ENCODE measurements around the gene MAGI2. TPM values are rescaled to one million over a fixed set of nuclear protein-coding genes. Genes with fewer than 3 reads are reported as not detected.

MAGI2 gene
- total RNA-seq, 1 experiment from 2014 or later = 0.34 TPM

DNA sequence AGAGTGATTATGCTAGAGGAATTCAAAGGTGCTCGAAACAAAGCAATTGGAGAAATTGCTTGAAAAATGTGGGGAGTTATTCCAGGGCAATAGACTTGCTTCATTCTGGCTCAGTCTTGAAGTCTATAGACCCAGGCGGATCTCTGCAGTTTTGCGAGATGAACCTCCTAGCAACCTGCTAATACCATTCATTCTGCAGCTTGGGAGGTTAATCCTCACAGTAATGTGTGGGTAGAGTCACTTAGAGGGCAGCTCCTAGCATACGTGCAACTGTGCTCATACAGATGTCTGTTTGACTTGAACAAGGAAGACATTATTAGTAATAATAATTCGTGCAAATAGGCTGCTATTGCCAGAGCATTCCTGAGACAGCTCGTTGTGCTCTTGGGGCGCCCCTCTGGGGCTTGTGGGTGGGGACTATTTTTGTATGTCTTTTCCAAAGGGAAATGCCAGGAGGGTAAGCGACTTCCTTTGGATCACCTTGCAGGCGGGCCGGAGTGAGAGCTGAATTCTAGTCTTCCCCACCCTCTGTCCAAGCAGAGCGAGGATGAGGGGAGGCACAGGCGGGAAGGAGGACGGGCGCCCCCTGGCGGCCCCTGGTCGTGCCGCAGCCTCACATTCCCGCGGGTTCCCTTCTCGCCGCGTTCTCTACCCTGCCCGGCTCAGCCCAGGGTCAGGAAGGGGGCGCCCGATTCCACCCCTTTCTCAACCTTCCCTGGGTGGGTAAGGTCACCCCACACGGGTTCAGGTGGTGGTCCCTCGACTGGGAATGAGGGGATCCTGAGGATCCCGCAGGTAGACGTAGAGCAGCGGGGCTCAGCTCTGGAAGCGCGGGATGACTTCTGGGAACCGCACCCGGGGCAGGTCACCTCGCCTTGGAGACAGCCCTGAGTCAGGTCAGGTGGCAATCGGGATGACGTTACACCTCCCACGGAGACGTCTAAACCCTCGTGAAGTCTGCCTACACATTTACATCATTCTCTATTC lies 1413.4 kb downstream of the MAGI2 start:
- no peak for DNase-seq (ENCODE audit: low read depth)

GRCh38 chr7:78038465-78039080 lies 1414.9 kb downstream of the MAGI2 start:
- no peak for DNase-seq (ENCODE audit: low read depth)

GRCh38 chr7:78037603-78038002 lies 1415.9 kb downstream of the MAGI2 start:
- DNase-seq (ENCODE audit: low read depth) = peak; percentile 9

DNA sequence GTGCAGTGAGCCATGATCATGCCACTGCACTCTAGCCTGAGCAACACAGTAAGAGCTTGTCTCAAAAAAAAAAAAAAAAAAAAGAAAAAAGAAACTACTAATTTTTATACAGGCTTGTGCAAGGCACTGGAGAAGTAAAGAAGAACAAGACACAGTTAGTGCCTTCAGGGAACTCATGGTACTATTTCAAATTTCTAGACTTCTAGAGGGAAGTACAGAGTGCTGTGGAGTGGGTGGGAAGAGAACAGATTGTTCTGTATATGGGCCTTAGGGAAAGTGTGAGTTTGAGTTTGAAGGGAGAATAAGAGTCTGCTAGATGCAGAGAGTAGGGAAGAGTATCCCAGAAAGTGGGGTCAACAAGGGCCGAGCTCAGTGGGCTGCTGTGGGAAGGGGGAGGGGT lies 1420.1 kb downstream of the MAGI2 start:
- DNase-seq (ENCODE audit: low read depth) = no peak

- DNase-seq (ENCODE audit: low read depth) = no peak
Observed at GRCh38 chr7:78026492-78026891, 1427.0 kb downstream of the MAGI2 start.

- DNase-seq (ENCODE audit: low read depth) = no peak
Observed at GRCh38 chr7:78024591-78024990, 1428.9 kb downstream of the MAGI2 start.

GRCh38 chr7:78023191-78023590 lies 1430.3 kb downstream of the MAGI2 start:
- no peak for DNase-seq (ENCODE audit: low read depth)

- no peak for DNase-seq (ENCODE audit: low read depth)
Observed at GRCh38 chr7:78022165-78022564, 1431.3 kb downstream of the MAGI2 start.

GRCh38 chr7:78020874-78021249 lies 1432.6 kb downstream of the MAGI2 start:
- no peak for DNase-seq (ENCODE audit: low read depth)

GRCh38 chr7:78020136-78020873 lies 1433.2 kb downstream of the MAGI2 start:
- DNase-seq (ENCODE audit: low read depth) = peak; percentile 73

DNA sequence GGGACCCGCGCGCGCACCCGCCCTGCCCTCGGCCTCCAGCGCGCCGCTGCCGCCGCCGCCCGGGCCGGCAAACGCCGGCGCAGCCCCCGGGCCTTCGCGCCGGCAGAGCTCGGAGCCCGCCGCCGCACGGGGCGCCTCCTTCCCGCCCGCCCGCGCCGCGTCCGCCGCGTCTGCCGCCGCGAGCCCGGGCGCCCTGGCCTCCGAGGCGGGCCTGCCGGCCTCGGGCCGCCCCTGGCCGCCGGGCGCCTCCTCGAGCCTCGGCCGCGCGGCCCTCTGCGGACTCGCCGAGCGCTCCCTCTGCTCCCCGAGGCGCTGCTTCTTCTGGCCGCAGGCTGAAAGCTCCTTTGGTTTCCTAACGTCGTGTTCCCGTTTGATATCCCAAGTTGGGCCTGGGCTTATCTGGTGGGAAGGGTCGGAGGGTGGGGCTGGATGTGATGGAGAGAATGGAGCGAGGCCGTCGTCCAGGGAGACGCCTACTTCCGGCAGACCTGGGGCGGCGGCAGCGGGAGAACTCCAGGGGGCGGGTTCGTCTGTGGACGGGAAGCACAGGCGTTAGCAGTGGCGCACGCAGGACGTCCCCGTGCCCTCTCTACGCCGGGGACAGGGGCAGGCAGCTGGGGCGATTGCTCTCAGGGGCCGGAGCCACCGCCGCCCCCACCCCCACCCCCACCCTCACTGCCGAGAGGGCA lies 1433.9 kb downstream of the MAGI2 start:
- peak; percentile 88 for DNase-seq (ENCODE audit: low read depth)

- peak; percentile 69 for DNase-seq (ENCODE audit: low read depth)
Observed at GRCh38 chr7:78018641-78019446, 1434.6 kb downstream of the MAGI2 start.

- DNase-seq (ENCODE audit: low read depth) = no peak
Observed at GRCh38 chr7:78017591-78018100, 1435.8 kb downstream of the MAGI2 start.

GRCh38 chr7:78015574-78016260 lies 1437.8 kb downstream of the MAGI2 start:
- DNase-seq (ENCODE audit: low read depth) = no peak

- DNase-seq (ENCODE audit: low read depth) = no peak
Observed at GRCh38 chr7:78014401-78014800, 1439.1 kb downstream of the MAGI2 start.

GRCh38 chr7:78013386-78013785 lies 1440.1 kb downstream of the MAGI2 start:
- no peak for DNase-seq (ENCODE audit: low read depth)

- no peak for DNase-seq (ENCODE audit: low read depth)
Observed at GRCh38 chr7:78011642-78012041, 1441.8 kb downstream of the MAGI2 start.

DNA sequence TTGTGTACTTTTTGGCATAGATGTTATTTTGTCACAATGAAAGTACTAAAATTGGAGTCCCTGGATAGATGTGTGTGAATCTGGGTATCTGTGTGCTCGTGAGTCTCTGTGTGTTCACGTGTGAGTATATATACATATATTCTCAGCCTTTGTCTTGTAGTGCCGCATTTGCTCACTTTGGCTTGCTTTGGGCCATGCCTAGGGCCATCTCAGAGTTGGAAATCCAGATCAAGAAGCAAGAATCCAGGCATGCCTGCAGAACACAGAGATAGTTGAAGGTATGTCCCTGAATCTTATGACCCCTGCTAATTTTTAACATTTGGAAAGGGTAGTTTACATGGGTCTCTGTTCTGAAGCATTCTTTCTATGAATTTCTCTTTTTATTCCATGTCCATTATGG lies 1446.2 kb downstream of the MAGI2 start:
- DNase-seq (ENCODE audit: low read depth) = no peak

DNA sequence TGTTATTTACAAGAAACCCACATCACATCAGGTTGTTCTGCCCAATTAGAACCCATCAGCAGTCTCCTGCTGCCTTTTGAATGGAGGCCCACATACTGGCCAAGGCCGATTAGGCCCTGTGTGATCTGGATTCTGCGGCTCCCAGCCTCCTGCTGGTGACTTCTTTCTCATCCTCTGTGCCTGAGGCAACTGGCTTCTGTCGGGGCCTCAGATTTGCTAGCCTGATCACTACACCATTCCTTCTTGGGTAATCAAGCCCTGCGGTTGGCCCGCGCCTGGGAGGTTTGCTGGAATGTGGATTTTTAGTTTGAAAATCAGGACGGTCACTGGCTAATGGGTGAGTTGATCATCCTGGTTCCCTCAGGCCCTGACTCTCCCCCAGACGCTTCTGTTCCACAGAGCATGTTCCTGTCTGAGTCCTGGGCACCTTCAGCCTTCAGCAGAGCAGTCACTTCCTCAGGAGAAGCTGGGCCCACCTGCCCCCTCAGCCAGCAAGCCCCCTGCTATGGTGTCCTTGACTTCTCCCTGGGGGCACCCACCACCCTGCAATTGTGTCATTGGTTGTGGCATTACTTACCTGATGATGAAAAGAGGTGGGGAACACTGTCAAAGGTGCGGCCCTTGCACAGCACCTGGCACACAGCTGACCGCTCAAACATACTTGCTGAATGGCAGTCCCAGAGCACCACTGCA lies 1447.3 kb downstream of the MAGI2 start:
- DNase-seq (ENCODE audit: low read depth) = no peak

Data from Daoy (cell line).